ENCODE results near the gene CCDC138.

DNA sequence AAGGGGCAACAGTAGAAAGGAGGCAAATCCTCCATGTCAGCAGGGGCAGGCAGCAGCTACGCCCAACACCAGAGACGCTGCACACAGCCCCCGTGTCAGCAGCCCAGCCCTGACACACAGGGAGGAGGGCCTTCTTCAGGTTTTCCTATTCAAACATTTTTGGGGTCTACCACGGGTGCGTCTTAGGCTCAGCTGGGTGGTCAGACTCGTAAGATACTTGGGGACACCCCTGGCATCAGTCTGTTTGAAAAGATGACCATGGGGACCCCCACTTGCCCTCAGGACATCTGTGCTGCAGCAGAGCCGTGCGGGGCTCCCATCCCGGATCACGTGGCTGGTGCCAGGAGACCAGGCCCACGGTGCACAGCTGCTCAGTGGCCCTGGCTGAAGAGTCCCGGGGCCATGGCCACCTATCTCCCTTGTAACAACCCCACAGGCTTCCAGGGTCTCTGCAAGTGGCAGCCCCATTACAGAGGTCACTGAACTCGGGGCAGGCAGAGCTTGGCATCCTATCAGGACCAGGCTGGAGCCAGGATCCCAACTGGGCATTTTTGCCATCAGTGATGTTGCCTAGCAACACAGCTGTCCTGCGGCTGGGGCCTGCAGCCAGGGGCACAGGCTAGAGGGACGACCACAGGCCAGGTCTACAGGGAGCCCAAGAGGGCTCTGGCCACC is 120.0 kb downstream of the CCDC138 start:
- TF ChIP-seq POLR2AphosphoS5 (IDR thresholded peaks at IDR 0.05; ENCODE audit: low read depth, low read length) = no peak
- TF ChIP-seq, protein P1, sequence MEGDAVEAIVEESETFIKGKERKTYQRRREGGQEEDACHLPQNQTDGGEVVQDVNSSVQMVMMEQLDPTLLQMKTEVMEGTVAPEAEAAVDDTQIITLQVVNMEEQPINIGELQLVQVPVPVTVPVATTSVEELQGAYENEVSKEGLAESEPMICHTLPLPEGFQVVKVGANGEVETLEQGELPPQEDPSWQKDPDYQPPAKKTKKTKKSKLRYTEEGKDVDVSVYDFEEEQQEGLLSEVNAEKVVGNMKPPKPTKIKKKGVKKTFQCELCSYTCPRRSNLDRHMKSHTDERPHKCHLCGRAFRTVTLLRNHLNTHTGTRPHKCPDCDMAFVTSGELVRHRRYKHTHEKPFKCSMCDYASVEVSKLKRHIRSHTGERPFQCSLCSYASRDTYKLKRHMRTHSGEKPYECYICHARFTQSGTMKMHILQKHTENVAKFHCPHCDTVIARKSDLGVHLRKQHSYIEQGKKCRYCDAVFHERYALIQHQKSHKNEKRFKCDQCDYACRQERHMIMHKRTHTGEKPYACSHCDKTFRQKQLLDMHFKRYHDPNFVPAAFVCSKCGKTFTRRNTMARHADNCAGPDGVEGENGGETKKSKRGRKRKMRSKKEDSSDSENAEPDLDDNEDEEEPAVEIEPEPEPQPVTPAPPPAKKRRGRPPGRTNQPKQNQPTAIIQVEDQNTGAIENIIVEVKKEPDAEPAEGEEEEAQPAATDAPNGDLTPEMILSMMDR (IDR thresholded peaks at IDR 0.05) = no peak
- TF ChIP-seq REST (IDR thresholded peaks at IDR 0.05; ENCODE audit: insufficient read depth in 1 of 2, low read depth in 2 of 2, low read length in 1 of 2) = no peak
- TF ChIP-seq TCF7L2 (IDR thresholded peaks at IDR 0.05; ENCODE audit: low read depth, low read length) = no peak
- TF ChIP-seq SIN3A (IDR thresholded peaks at IDR 0.05; ENCODE audit: borderline replicate concordance, insufficient read depth, low read depth, low read length) = no peak
